Caco-2 (cell line): ENCODE data around the gene SVIL. TPM values are rescaled to one million over a fixed set of nuclear protein-coding genes. Genes with fewer than 3 reads are reported as not detected.
A peak's percentile ranks its signal among the peaks of the same experiment; 100 is the strongest.

ENCODE experiments used
- BruUV-seq: library from RNA; stranded (reverse); fragments of 400-500 nt; replicated peaks from 2 replicates; lab custom pipeline; 2021; lab: Mats Ljungman, UMichigan
- CTCF ChIA-PET: fragments of 300-600 bp; sonication (Branson Sonifier 250); formaldehyde crosslinking; loops from one replicate; lab custom pipeline; 2022; ENCODE audit warnings: antibody characterized with exemption; lab: Charles Lee
- POLR2A ChIA-PET: fragments of 300-600 bp; sonication (Branson Sonifier 250); formaldehyde crosslinking; loops from one replicate; lab custom pipeline; 2022; ENCODE audit warnings: antibody characterized with exemption; lab: Charles Lee
- DNase-seq, 2 experiments: peaks; one replicate each; pipeline versions ENCODE4 v3.0.0 to v3.0.0-alpha.2; 2020 to 2022
- H3K27me3 ChIP-seq: replicated peaks from 2 replicates; pipeline ENCODE4 v1.6.0; 2011; ENCODE audit warnings: low read length; ENCODE audit not compliant: control insufficient read depth, insufficient read depth
- H3K36me3 ChIP-seq: 2 replicates; pipeline ENCODE4 v1.5.1; 2011; ENCODE audit warnings: low read length; ENCODE audit not compliant: control insufficient read depth, insufficient read depth
- H3K4me1 ChIP-seq: fragments of 250-450 bp; sonication (Bioruptor Pico); 2 replicates; pipeline ENCODE4 v1.5.1; 2020; ENCODE audit warnings: mild to moderate bottlenecking
- H3K4me3 ChIP-seq: 2 replicates; pipeline ENCODE4 v1.5.1; 2011; ENCODE audit warnings: low read depth, mild to moderate bottlenecking, control low read depth, low read length
- H3K9me3 ChIP-seq: fragments of 250-450 bp; sonication (Bioruptor Pico); 2 replicates; pipeline ENCODE4 v1.5.1; 2020; ENCODE audit warnings: mild to moderate bottlenecking, moderate library complexity
- H3K27ac Mint-ChIP-seq: one replicate; pipeline ENCODE4 v1.8.0; 2022; ENCODE audit warnings: mixed read lengths; ENCODE audit not compliant: unreplicated experiment
- H3K27me3 Mint-ChIP-seq: one replicate; pipeline ENCODE4 v1.8.0; 2022; ENCODE audit warnings: mixed read lengths; ENCODE audit not compliant: insufficient read depth, unreplicated experiment
- H3K36me3 Mint-ChIP-seq: one replicate; pipeline ENCODE4 v1.8.0; 2022; ENCODE audit warnings: mild to moderate bottlenecking, mixed read lengths; ENCODE audit not compliant: insufficient read depth, unreplicated experiment
- H3K4me1 Mint-ChIP-seq: one replicate; pipeline ENCODE4 v1.8.0; 2022; ENCODE audit warnings: low read depth, mixed read lengths; ENCODE audit not compliant: unreplicated experiment
- H3K4me3 Mint-ChIP-seq: one replicate; pipeline ENCODE4 v1.8.0; 2022; ENCODE audit warnings: mild to moderate bottlenecking, moderate library complexity, mixed read lengths; ENCODE audit not compliant: unreplicated experiment
- H3K9me3 Mint-ChIP-seq: one replicate; pipeline ENCODE4 v1.8.0; 2022; ENCODE audit warnings: mixed read lengths; ENCODE audit not compliant: unreplicated experiment
- intact Hi-C: fragments of 100-400 bp; cut with micrococcal nuclease; formaldehyde crosslinking; loops from one replicate; pipeline ENCODE4 v1.10.0; 2022; ENCODE audit not compliant: unreplicated experiment
- total RNA-seq: library from RNA; stranded (reverse); gene quantifications from 2 replicates; pipeline ENCODE4 v1.2.3, GENCODE V29; 2022
- TF ChIP-seq, protein P1 (sequence below), 2 experiments: fragments of 200-600 bp in 1 of 2; IDR thresholded peaks; 1 replicate in 1 of 2; 2 replicates in 1 of 2; pipeline versions ENCODE4 v1.5.1 to v1.8.0; 2011 to 2022; ENCODE audit warnings: antibody characterized with exemption in 1 of 2, control low read depth in 1 of 2, inconsistent platforms in 1 of 2, low read depth in 1 of 2, low read length in 1 of 2, mild to moderate bottlenecking in 1 of 2, moderate library complexity in 1 of 2; ENCODE audit not compliant: insufficient read depth in 1 of 2, severe bottlenecking in 1 of 2, unreplicated experiment in 1 of 2

The SVIL gene
- total RNA-seq, 1 experiment from 2014 or later: 54.4 TPM

DNA sequence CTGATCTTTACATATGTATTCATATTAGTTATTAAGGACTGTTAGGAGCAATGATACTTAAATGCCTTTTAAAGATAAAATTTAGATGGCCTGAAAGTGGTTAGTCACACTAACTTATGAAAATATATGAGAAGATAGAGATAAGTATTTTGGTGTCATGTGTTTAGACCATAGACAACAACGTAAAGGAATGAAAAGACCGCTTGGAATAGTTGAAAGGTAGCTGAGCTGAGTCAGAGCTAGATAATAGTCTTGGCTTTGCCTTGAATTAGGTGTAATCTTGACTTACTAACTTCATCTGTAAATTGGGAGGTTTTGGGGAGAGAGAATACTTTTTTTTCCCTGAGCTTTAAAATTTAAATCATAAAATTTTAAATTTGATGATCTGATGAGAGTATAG lies 218.9 kb downstream of the SVIL start:
- H3K4me1 ChIP-seq: 0 out of 2 replicates have a peak, but pooled peaks cover 5% of the 10 kb centered on the region
- Mint-ChIP-seq H3K4me3 (no peak overlapping the region), H3K9me3 (no peaks in the 10 kb centered on the region), H3K36me3 (peaks cover 49% of the 10 kb centered on the region), H3K27me3 (no peaks in the 10 kb centered on the region), H3K4me1 (peaks cover 25% of the 10 kb centered on the region), H3K27ac (no peak overlapping the region)
- CTCF ChIA-PET: no interaction called here
- no peak overlapping the region for H3K4me3 ChIP-seq
- intact Hi-C loops: no loop called here
- H3K36me3 ChIP-seq: no peaks in the 10 kb centered on the region; the same call in 1 of the 2 replicates
- no TSS peak for BruUV-seq
- no peaks in the 10 kb centered on the region for H3K9me3 ChIP-seq
- POLR2A ChIA-PET: interaction anchor here (0.6 kb wide), 1 partner anchor 87 kb away, joined by 3 read pairs; no protein-coding TSS in a partner anchor
- no peak for DNase-seq
- TF ChIP-seq, protein P1, sequence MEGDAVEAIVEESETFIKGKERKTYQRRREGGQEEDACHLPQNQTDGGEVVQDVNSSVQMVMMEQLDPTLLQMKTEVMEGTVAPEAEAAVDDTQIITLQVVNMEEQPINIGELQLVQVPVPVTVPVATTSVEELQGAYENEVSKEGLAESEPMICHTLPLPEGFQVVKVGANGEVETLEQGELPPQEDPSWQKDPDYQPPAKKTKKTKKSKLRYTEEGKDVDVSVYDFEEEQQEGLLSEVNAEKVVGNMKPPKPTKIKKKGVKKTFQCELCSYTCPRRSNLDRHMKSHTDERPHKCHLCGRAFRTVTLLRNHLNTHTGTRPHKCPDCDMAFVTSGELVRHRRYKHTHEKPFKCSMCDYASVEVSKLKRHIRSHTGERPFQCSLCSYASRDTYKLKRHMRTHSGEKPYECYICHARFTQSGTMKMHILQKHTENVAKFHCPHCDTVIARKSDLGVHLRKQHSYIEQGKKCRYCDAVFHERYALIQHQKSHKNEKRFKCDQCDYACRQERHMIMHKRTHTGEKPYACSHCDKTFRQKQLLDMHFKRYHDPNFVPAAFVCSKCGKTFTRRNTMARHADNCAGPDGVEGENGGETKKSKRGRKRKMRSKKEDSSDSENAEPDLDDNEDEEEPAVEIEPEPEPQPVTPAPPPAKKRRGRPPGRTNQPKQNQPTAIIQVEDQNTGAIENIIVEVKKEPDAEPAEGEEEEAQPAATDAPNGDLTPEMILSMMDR (IDR thresholded peaks at IDR 0.05; ENCODE audit: insufficient read depth in 1 of 2, low read depth in 1 of 2, low read length in 1 of 2, severe bottlenecking in 1 of 2, unreplicated experiment in 1 of 2): no peak
- H3K27me3 ChIP-seq: no peaks in the 10 kb centered on the region

DNA sequence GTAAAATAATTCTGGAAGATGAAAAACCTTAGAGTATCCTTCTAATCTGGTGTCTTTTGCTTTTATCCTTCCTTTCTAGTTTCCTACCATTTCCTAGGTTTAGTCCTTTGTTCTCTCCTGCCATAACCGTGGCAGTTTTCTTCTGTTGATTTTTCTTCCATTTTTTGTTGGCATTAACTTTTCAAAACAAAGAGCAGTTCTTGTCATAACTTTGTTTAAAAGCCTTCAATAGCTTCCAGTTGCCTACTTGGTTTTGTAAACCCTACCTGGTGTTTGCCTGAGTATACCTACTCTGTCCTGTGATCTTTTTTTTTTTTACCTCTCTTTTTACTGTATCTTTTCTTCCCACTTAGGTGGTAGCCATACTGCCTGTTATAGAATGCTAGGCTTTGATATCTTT lies 220.3 kb downstream of the SVIL start:
- no peaks in the 10 kb centered on the region for H3K9me3 Mint-ChIP-seq
- Histone ChIP-seq H3K9me3 (no peaks in the 10 kb centered on the region), H3K36me3 (no peaks in the 10 kb centered on the region; the same call in 1 of the 2 replicates), H3K4me3 (no peak overlapping the region), H3K27me3 (no peaks in the 10 kb centered on the region), H3K4me1 (0 out of 2 replicates have a peak, but pooled peaks cover 5% of the 10 kb centered on the region)
- ChIA-PET CTCF (no interaction called here), POLR2A (no interaction called here)
- no peaks in the 10 kb centered on the region for H3K27me3 Mint-ChIP-seq
- H3K4me1 Mint-ChIP-seq: peaks cover 15% of the 10 kb centered on the region
- TF ChIP-seq, protein P1 (IDR thresholded peaks at IDR 0.05; ENCODE audit: insufficient read depth in 1 of 2, low read depth in 1 of 2, low read length in 1 of 2, severe bottlenecking in 1 of 2, unreplicated experiment in 1 of 2): no peak
- DNase-seq: no peak
- peaks cover 48% of the 10 kb centered on the region for H3K36me3 Mint-ChIP-seq
- no TSS peak for BruUV-seq
- no peak overlapping the region for H3K27ac Mint-ChIP-seq
- intact Hi-C loops: no loop called here
- no peak overlapping the region for H3K4me3 Mint-ChIP-seq

DNA sequence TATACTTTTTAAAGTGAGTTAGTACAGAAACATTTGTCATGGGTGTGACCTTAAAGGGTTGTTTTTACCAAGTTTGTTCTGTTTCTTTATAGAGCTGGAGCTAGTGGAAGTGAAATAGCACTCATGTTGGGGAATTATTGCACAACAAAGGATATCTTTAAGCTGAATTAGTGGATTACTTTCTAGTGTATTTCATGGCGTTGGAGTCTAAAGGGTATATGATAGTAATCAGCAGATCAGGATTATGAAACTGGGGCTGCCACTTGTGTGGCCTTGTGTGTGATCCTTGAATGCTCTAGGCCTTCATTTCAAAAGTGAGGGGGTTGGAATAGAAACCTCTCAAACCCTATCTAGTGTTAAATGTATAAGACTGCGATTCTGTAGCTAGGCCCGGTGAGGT lies 222.3 kb downstream of the SVIL start:
- ChIA-PET POLR2A (interaction anchor here (0.6 kb wide), 1 partner anchor 40 kb away, joined by 3 read pairs; no protein-coding TSS in a partner anchor), CTCF (interaction anchor here (1.1 kb wide), 1 partner anchor 17 kb away, joined by 3 read pairs; no protein-coding TSS in a partner anchor)
- Histone ChIP-seq H3K4me3 (no peak overlapping the region), H3K9me3 (peaks cover 9% of the 10 kb centered on the region), H3K36me3 (no peaks in the 10 kb centered on the region; the same call in 1 of the 2 replicates), H3K4me1 (0 out of 2 replicates have a peak, but pooled peaks cover 5% of the 10 kb centered on the region), H3K27me3 (no peaks in the 10 kb centered on the region)
- no peaks in the 10 kb centered on the region for H3K27me3 Mint-ChIP-seq
- H3K36me3 Mint-ChIP-seq: peaks cover 36% of the 10 kb centered on the region
- BruUV-seq: no TSS peak
- H3K4me3 Mint-ChIP-seq: peak overlapping the region; percentile 10
- DNase-seq: no peak
- TF ChIP-seq, protein P1 (IDR thresholded peaks at IDR 0.05; ENCODE audit: insufficient read depth in 1 of 2, low read depth in 1 of 2, low read length in 1 of 2, severe bottlenecking in 1 of 2, unreplicated experiment in 1 of 2): no peak
- H3K4me1 Mint-ChIP-seq: peaks cover 23% of the 10 kb centered on the region
- no peak overlapping the region for H3K27ac Mint-ChIP-seq
- intact Hi-C loops: no loop called here
- peaks cover 6% of the 10 kb centered on the region for H3K9me3 Mint-ChIP-seq
